Colonic mucosa (tissue), 4 donors: Measurements from ENCODE around the gene RFXAP. TPM values are rescaled to one million over a fixed set of nuclear protein-coding genes. Genes with fewer than 3 reads are reported as not detected.
"Not testable (repeated sequence)": the region's sequence is repeated elsewhere in the genome, so short reads cannot be mapped to it uniquely, and the experiment has no call there.

Experiments
- DNase-seq: peaks from one replicate; pipeline ENCODE4 v3.0.0-alpha.2; 2020
- H3K27ac ChIP-seq: fragments of 200-600 bp; one replicate; pipeline ENCODE4 v1.8.0; 2021
- H3K27me3 ChIP-seq: fragments of 200-600 bp; one replicate; pipeline ENCODE4 v1.8.0; 2021
- H3K36me3 ChIP-seq: fragments of 200-600 bp; one replicate; pipeline ENCODE4 v1.8.0; 2021
- H3K4me1 ChIP-seq: fragments of 200-600 bp; one replicate; pipeline ENCODE4 v1.8.0; 2021; ENCODE audit warnings: mild to moderate bottlenecking
- H3K4me3 ChIP-seq: fragments of 200-600 bp; one replicate; pipeline ENCODE4 v1.8.0; 2021
- H3K9ac ChIP-seq, 2 donors: one replicate each; pipeline ENCODE4 v1.7.0; 2013; ENCODE audit warnings: control low read depth in 2 of 2, low read depth in 2 of 2, low read length in 2 of 2
- H3K9me3 ChIP-seq: fragments of 200-600 bp; one replicate; pipeline ENCODE4 v1.8.0; 2021
- CTCF ChIP-seq: fragments of 200-600 bp; IDR thresholded peaks from one replicate; pipeline ENCODE4 v1.8.0; 2022; ENCODE audit warnings: antibody characterized with exemption, mild to moderate bottlenecking
- intact Hi-C: fragments of 100-400 bp; cut with DNase I; formaldehyde crosslinking; loops from one replicate; pipeline ENCODE4 v1.14.1; 2022
- total RNA-seq, 2 donors: library from RNA; stranded (reverse); fragmentation: NEBNext Ultra II Directional in 1 of 2; extraction: Animal tissue kit (Norgen Biotek cat#: 25700) in 1 of 2; gene quantifications; one replicate each; pipeline ENCODE4 v1.2.1, GENCODE V29; 2021
- donor health status: healthy.
- donor health status: DM: no; HTN: no; CAD: no.
- donor health status: DM: no; HTN: no; CAD: no.

Gene RFXAP
- total RNA-seq, 2 donors from 2014 or later = 2.4 to 3.0 TPM

- no peak for TF ChIP-seq CTCF
- Histone ChIP-seq H3K9me3 (no peaks in the 10 kb centered on the region), H3K36me3 (no peaks in the 10 kb centered on the region), H3K4me1 (no peaks in the 10 kb centered on the region), H3K9ac (no peak overlapping the region), H3K27ac (no peak overlapping the region), H3K27me3 (no peaks in the 10 kb centered on the region), H3K4me3 (no peak overlapping the region)
- no peak for DNase-seq
- intact Hi-C loops = no loop called here
Measured at GRCh38 chr13:36776175-36776574, 42.8 kb upstream of the RFXAP start.

DNA sequence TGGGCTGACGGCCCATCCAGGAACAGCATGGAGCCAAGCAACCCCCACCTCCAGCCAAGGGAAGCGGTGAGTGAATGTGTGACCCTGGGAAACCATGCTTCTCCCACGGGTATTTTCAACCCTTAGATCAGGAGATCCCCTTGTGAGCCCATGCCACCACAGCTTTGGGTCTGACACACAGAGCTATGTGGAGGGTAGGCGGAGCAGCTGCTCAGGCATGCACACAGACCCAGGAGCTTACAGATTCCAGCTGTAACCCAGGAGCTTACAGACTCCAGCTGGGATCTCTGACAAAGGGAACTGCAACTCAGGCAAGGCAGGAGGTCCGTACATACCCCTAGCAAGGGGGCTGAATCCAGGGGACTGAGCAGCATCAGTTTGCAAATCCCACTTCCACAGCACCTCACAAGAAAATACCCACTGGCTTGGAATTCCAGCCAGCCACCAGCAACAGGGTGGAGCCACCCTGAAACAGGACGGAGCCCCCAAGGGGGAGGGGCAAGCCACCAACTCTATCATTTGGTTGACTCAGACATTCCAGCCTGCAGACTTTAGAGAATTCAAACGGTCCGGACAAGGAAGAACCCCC, 40.8 kb upstream of the RFXAP start:
- intact Hi-C loops = no loop called here
- H3K27me3 ChIP-seq = no peaks in the 10 kb centered on the region
- no peak overlapping the region for H3K9ac ChIP-seq
- no peaks in the 10 kb centered on the region for H3K9me3 ChIP-seq
- no peak overlapping the region for H3K27ac ChIP-seq
- no peak overlapping the region for H3K4me3 ChIP-seq
- no peaks in the 10 kb centered on the region for H3K4me1 ChIP-seq
- H3K36me3 ChIP-seq = no peaks in the 10 kb centered on the region
- no peak for DNase-seq
- no peak for TF ChIP-seq CTCF

GRCh38 chr13:36783890-36784289, 35.1 kb upstream of the RFXAP start:
- DNase-seq = no peak
- Histone ChIP-seq H3K9me3 (no peaks in the 10 kb centered on the region), H3K27me3 (no peaks in the 10 kb centered on the region), H3K36me3 (no peaks in the 10 kb centered on the region), H3K4me3 (no peak overlapping the region), H3K9ac (no peak overlapping the region), H3K27ac (no peak overlapping the region), H3K4me1 (no peaks in the 10 kb centered on the region)
- intact Hi-C loops = no loop called here
- no peak for TF ChIP-seq CTCF

DNA sequence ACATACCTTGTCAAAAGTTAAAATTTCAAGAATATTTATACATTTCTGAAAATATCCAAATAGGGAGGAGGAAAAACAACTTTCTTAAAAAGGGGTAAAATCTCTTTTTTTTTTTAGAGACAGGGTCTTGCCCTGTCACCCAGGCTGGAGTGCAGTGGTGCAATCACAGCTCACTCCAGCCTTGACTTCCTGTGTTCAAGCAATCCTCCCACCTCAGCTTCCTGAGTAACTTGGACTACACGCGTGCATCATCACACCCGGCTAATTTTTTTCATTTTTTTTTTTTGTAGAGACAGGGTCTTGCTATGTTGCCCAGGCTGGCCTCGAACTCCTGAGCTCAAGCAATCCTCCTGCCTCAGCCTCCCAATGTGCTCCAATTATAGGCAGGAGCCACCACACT, 32.8 kb upstream of the RFXAP start:
- H3K9me3 ChIP-seq, H3K27ac ChIP-seq, H3K36me3 ChIP-seq, intact Hi-C loops, H3K9ac ChIP-seq, H3K4me1 ChIP-seq, H3K4me3 ChIP-seq, H3K27me3 ChIP-seq, DNase-seq: not testable (repeated sequence)

- intact Hi-C loops = no loop called here
- Histone ChIP-seq H3K9ac (no peak overlapping the region), H3K36me3 (no peaks in the 10 kb centered on the region), H3K27me3 (no peaks in the 10 kb centered on the region), H3K4me3 (no peak overlapping the region), H3K9me3 (no peaks in the 10 kb centered on the region), H3K27ac (no peak overlapping the region), H3K4me1 (no peaks in the 10 kb centered on the region)
- DNase-seq = no peak
- TF ChIP-seq CTCF = no peak
Measured at GRCh38 chr13:36787181-36787580, 31.8 kb upstream of the RFXAP start.

GRCh38 chr13:36788276-36788675, 30.7 kb upstream of the RFXAP start:
- Histone ChIP-seq H3K9me3 (no peaks in the 10 kb centered on the region), H3K27ac (no peak overlapping the region), H3K4me3 (no peak overlapping the region), H3K36me3 (no peaks in the 10 kb centered on the region), H3K4me1 (no peaks in the 10 kb centered on the region), H3K27me3 (no peaks in the 10 kb centered on the region), H3K9ac (no peak overlapping the region)
- intact Hi-C loops = no loop called here
- TF ChIP-seq CTCF = no peak
- DNase-seq = no peak
